Measurements from ENCODE around the gene ANKRD66.

The ANKRD66 gene

GRCh38 chr6:46745973-46746372 is 760 bp upstream of the ANKRD66 start:
- no peak for ATAC-seq
- no peak for TF ChIP-seq ESRRG (CRISPR knock-in tag; IDR thresholded peaks at IDR 0.05)
- TF ChIP-seq BACH2 (CRISPR knock-in tag; IDR thresholded peaks at IDR 0.05; ENCODE audit: borderline replicate concordance) = no peak
- TF ChIP-seq ZNF70 (CRISPR knock-in tag; IDR thresholded peaks at IDR 0.05) = no peak
- TF ChIP-seq ARNTL (CRISPR knock-in tag; IDR thresholded peaks at IDR 0.05; ENCODE audit: borderline replicate concordance, low read depth) = no peak
- TF ChIP-seq PATZ1 (CRISPR knock-in tag; IDR thresholded peaks at IDR 0.05; ENCODE audit: borderline replicate concordance) = no peak
- no peak for TF ChIP-seq OSR1 (CRISPR knock-in tag; IDR thresholded peaks at IDR 0.05)
- no peak for TF ChIP-seq RARB (CRISPR knock-in tag; IDR thresholded peaks at IDR 0.05)
- no peak for TF ChIP-seq ZNF565 (CRISPR knock-in tag; conservative IDR thresholded peaks at IDR 0.05; ENCODE audit: low read depth)
- TF ChIP-seq ISL1 (CRISPR knock-in tag; IDR thresholded peaks at IDR 0.05) = no peak
- TF ChIP-seq TCF4 (CRISPR knock-in tag; IDR thresholded peaks at IDR 0.05; ENCODE audit: borderline replicate concordance) = no peak
- TF ChIP-seq GLIS3 (CRISPR knock-in tag; IDR thresholded peaks at IDR 0.05) = no peak
- no peak for TF ChIP-seq CSDC2 (CRISPR knock-in tag; IDR thresholded peaks at IDR 0.05)
- TF ChIP-seq SNAI2 (CRISPR knock-in tag; IDR thresholded peaks at IDR 0.05) = no peak
- TF ChIP-seq TSHZ2 (CRISPR knock-in tag; IDR thresholded peaks at IDR 0.05) = no peak
- no peak for TF ChIP-seq POU6F1 (CRISPR knock-in tag; IDR thresholded peaks at IDR 0.05; ENCODE audit: borderline replicate concordance, low read depth)
- TF ChIP-seq CREB5 (CRISPR knock-in tag; IDR thresholded peaks at IDR 0.05; ENCODE audit: low read depth) = no peak
- no peak for TF ChIP-seq ZNF8 (CRISPR knock-in tag; IDR thresholded peaks at IDR 0.05)
- no peak for TF ChIP-seq PPARA (CRISPR knock-in tag; IDR thresholded peaks at IDR 0.05; ENCODE audit: borderline replicate concordance)
- no peak for TF ChIP-seq ZFP3 (CRISPR knock-in tag; IDR thresholded peaks at IDR 0.05)

GRCh38 chr6:46748940-46749503 is 2.3 kb downstream of the ANKRD66 start:
- TF ChIP-seq POU6F1 (CRISPR knock-in tag; IDR thresholded peaks at IDR 0.05; ENCODE audit: borderline replicate concordance, low read depth) = no peak
- no peak for TF ChIP-seq CSDC2 (CRISPR knock-in tag; IDR thresholded peaks at IDR 0.05)
- TF ChIP-seq ZNF8 (CRISPR knock-in tag; IDR thresholded peaks at IDR 0.05) = no peak
- TF ChIP-seq RARB (CRISPR knock-in tag; IDR thresholded peaks at IDR 0.05) = no peak
- no peak for TF ChIP-seq ISL1 (CRISPR knock-in tag; IDR thresholded peaks at IDR 0.05)
- no peak for TF ChIP-seq SNAI2 (CRISPR knock-in tag; IDR thresholded peaks at IDR 0.05)
- TF ChIP-seq TSHZ2 (CRISPR knock-in tag; IDR thresholded peaks at IDR 0.05) = no peak
- no peak for TF ChIP-seq CREB5 (CRISPR knock-in tag; IDR thresholded peaks at IDR 0.05; ENCODE audit: low read depth)
- TF ChIP-seq ZFP30 (CRISPR knock-in tag; IDR thresholded peaks at IDR 0.05) = no peak
- no peak for TF ChIP-seq ZC3H10 (CRISPR knock-in tag; IDR thresholded peaks at IDR 0.05)
- no peak for TF ChIP-seq ARNTL (CRISPR knock-in tag; IDR thresholded peaks at IDR 0.05; ENCODE audit: borderline replicate concordance, low read depth)
- no peak for TF ChIP-seq ZNF565 (CRISPR knock-in tag; conservative IDR thresholded peaks at IDR 0.05; ENCODE audit: low read depth)
- TF ChIP-seq ZFP3 (CRISPR knock-in tag; IDR thresholded peaks at IDR 0.05) = no peak
- TF ChIP-seq PATZ1 (CRISPR knock-in tag; IDR thresholded peaks at IDR 0.05; ENCODE audit: borderline replicate concordance) = no peak
- no peak for TF ChIP-seq PPARA (CRISPR knock-in tag; IDR thresholded peaks at IDR 0.05; ENCODE audit: borderline replicate concordance)
- TF ChIP-seq ESRRG (CRISPR knock-in tag; IDR thresholded peaks at IDR 0.05) = no peak
- TF ChIP-seq OSR1 (CRISPR knock-in tag; IDR thresholded peaks at IDR 0.05) = no peak
- no peak for ATAC-seq
